B cell (primary cell): ENCODE data around the gene TMC2. TPM values are rescaled to one million over a fixed set of nuclear protein-coding genes. Genes with fewer than 3 reads are reported as not detected.

ENCODE experiments used
- ATAC-seq: fragments of 200-7000 bp; cut with Tn5 transposase; one replicate; pipeline ENCODE4 v1.10.0; 2021; ENCODE audit warnings: low read depth, mild to moderate bottlenecking, moderate number of reproducible peaks, moderate library complexity
- CTCF ChIA-PET: fragments of 350-600 bp; sonication (Branson Sonifier 250); formaldehyde crosslinking; loops from one replicate; lab custom pipeline; 2021; ENCODE audit warnings: antibody characterized with exemption, inconsistent platforms; lab: Charles Lee
- POLR2A ChIA-PET: fragments of 350-600 bp; sonication (Branson Sonifier 250); formaldehyde crosslinking; loops from one replicate; lab custom pipeline; 2021; ENCODE audit warnings: antibody characterized with exemption; lab: Charles Lee
- DNase-seq: peaks from one replicate; pipeline ENCODE4 v3.0.0; 2013
- H2AFZ ChIP-seq: 2 replicates; pipeline ENCODE4 v1.6.1; 2012; ENCODE audit warnings: mild to moderate bottlenecking, low read depth, low read length; ENCODE audit not compliant: insufficient read depth, poor library complexity, severe bottlenecking
- H3K27ac ChIP-seq, 2 donors: 1 replicate in 1 of 2; 2 replicates in 1 of 2; pipeline ENCODE4 v1.5.1; 2012 to 2013; ENCODE audit warnings: low read length in 2 of 2, mild to moderate bottlenecking in 2 of 2, moderate library complexity in 1 of 2
- H3K27me3 ChIP-seq, 4 experiments: fragments of 200-600 bp in 1 of 4; sonication (generic) in 1 of 4; replicated peaks in 1 of 4; 1 replicate in 2 of 4; 2 replicates in 2 of 4; pipeline versions ENCODE4 v1.6.1 to v1.7.0; 2013 to 2016; ENCODE audit warnings: low read length in 3 of 4, mild to moderate bottlenecking in 2 of 4, mixed read lengths in 1 of 4, moderate library complexity in 1 of 4; ENCODE audit not compliant: insufficient read depth in 4 of 4, control insufficient read depth in 3 of 4; ENCODE audit errors: control extremely low read depth in 1 of 4
- H3K36me3 ChIP-seq, 2 experiments: replicated peaks in 1 of 2; 1 replicate in 1 of 2; 2 replicates in 1 of 2; pipeline versions ENCODE4 v1.6.1 to v1.7.1; 2013; ENCODE audit warnings: low read length in 1 of 2; ENCODE audit not compliant: insufficient read depth in 2 of 2, control insufficient read depth in 1 of 2; ENCODE audit errors: control extremely low read depth in 1 of 2, extremely low read depth in 1 of 2
- H3K4me1 ChIP-seq, 2 donors: fragments of 200-600 bp in 1 of 2; sonication (generic) in 1 of 2; 1 replicate in 1 of 2; 2 replicates in 1 of 2; pipeline versions ENCODE4 v1.5.1 to v1.6.1; 2013 to 2017; ENCODE audit warnings: low read length in 2 of 2; ENCODE audit not compliant: control insufficient read depth in 2 of 2, insufficient read depth in 2 of 2
- H3K4me2 ChIP-seq: replicated peaks from 2 replicates; pipeline ENCODE3; 2012; ENCODE audit warnings: mild to moderate bottlenecking, low read depth, low read length; ENCODE audit not compliant: poor library complexity, severe bottlenecking
- H3K4me3 ChIP-seq, 5 experiments: fragments of 200-600 bp in 1 of 5; sonication (generic) in 1 of 5; 1 replicate in 3 of 5; 2 replicates in 2 of 5; pipeline versions ENCODE4 v1.5.1 to v1.7.0; 2011 to 2016; ENCODE audit warnings: low read length in 4 of 5, mild to moderate bottlenecking in 4 of 5, low read depth in 2 of 5, control low read depth in 1 of 5, moderate library complexity in 1 of 5; ENCODE audit not compliant: insufficient read depth in 1 of 5; ENCODE audit errors: control extremely low read depth in 1 of 5, extremely low read depth in 1 of 5
- H3K79me2 ChIP-seq: fragments of 200-600 bp; sonication (generic); one replicate; pipeline ENCODE4 v1.6.0; 2016; ENCODE audit warnings: low read length; ENCODE audit not compliant: control insufficient read depth, insufficient read depth
- H3K9ac ChIP-seq: fragments of 200-600 bp; sonication (generic); 2 replicates; pipeline ENCODE4 v1.6.1; 2017; ENCODE audit warnings: mild to moderate bottlenecking, low read length, moderate library complexity
- H3K9me3 ChIP-seq, 3 donors: one replicate each; pipeline versions ENCODE4 v1.6.1 to v1.7.1; 2013; ENCODE audit warnings: low read length in 2 of 3; ENCODE audit not compliant: control insufficient read depth in 2 of 3, insufficient read depth in 1 of 3; ENCODE audit errors: control extremely low read depth in 1 of 3
- H4K20me1 ChIP-seq: 2 replicates; pipeline ENCODE4 v1.6.0; 2012; ENCODE audit warnings: mild to moderate bottlenecking, low read length; ENCODE audit not compliant: insufficient read depth, control insufficient read depth, poor library complexity, severe bottlenecking
- H3K27ac Mint-ChIP-seq: one replicate; pipeline ENCODE4 v1.8.0; 2021; ENCODE audit warnings: mixed read lengths
- H3K27me3 Mint-ChIP-seq: one replicate; pipeline ENCODE4 v1.8.0; 2021; ENCODE audit warnings: mixed read lengths
- H3K4me1 Mint-ChIP-seq: one replicate; pipeline ENCODE4 v1.8.0; 2021; ENCODE audit warnings: mixed read lengths
- H3K4me3 Mint-ChIP-seq: one replicate; pipeline ENCODE4 v1.8.0; 2021; ENCODE audit warnings: mixed read lengths
- H3K9me3 Mint-ChIP-seq: one replicate; pipeline ENCODE4 v1.8.0; 2022; ENCODE audit warnings: mixed read lengths; ENCODE audit not compliant: insufficient read depth
- EZH2 ChIP-seq: IDR thresholded peaks from 2 replicates; pipeline ENCODE4 v1.6.1; 2012; ENCODE audit warnings: borderline replicate concordance, low read depth, mild to moderate bottlenecking, moderate library complexity, low read length; ENCODE audit not compliant: insufficient read depth, poor library complexity, severe bottlenecking
- WGBS: methylation state at CpG from one replicate; pipeline ENCODE4 v1.1.5; 2013; ENCODE audit warnings: missing lambda C conversion rate; ENCODE audit not compliant: insufficient coverage; 5-methylcytosine and 5-hydroxymethylcytosine counted together
- intact Hi-C: fragments of 100-400 bp; cut with micrococcal nuclease; formaldehyde crosslinking; loops from one replicate; pipeline ENCODE4 v1.10.0; 2022
- polyA plus RNA-seq: library from polyadenylated mRNA; depleted of rRNA; stranded (reverse); fragments of >200 nt; gene quantifications from 2 replicates; pipeline ENCODE4 v1.2.3, GENCODE V29; 2012
- total RNA-seq, 2 donors: library from RNA; stranded (reverse); fragments of 120-200 nt in 1 of 2; gene quantifications; 1 replicate in 1 of 2; 2 replicates in 1 of 2; pipeline versions ENCODE4 v1.2.3 to v1.2.4, GENCODE V29; 2013 to 2022
- TF ChIP-seq, protein P1 (sequence below): fragments of 200-600 bp; IDR thresholded peaks from one replicate; pipeline ENCODE4 v1.8.0; 2022; ENCODE audit warnings: antibody characterized with exemption, mild to moderate bottlenecking

The TMC2 gene
- total and polyA plus RNA-seq, 2 donors (not counting 1 experiment from before 2014, with no cell fraction given), result not detected

- Histone ChIP-seq H3K4me3 (peak within 1 kb of the TSS; percentile 71 to 96 (median 80)), H3K4me2 (peak within 1 kb of the TSS; percentile 96), H3K79me2 (peaks cover 13% of the 10 kb centered on the region), H3K4me1 (peaks cover 13 to 14% of the 10 kb centered on the region in 2 donors), H3K9ac (peak within 1 kb of the TSS; percentile 79), H3K27ac (peak within 1 kb of the TSS; percentile 88 to 98), H3K9me3 (no peaks in the 10 kb centered on the region), H2AFZ (peak within 1 kb of the TSS; percentile 90), H3K27me3 (peaks cover 0 to 6% (median 0%) of the 10 kb centered on the region in 4 experiments), H3K36me3 (peaks cover 0 to 30% of the 10 kb centered on the region in 2 experiments), H4K20me1 (peaks cover 8% of the 10 kb centered on the region)
- POLR2A ChIA-PET, result interaction anchor here (1.1 to 3.8 kb wide), 3 partner anchors 11 to 194 kb away, joined by 3 to 57 read pairs (median 6); partner anchors contain the start of genes EBF4, NOP56 and SNRPB
- H3K4me1 Mint-ChIP-seq, result peaks cover 20% of the 10 kb centered on the region
- TF ChIP-seq, protein P1, sequence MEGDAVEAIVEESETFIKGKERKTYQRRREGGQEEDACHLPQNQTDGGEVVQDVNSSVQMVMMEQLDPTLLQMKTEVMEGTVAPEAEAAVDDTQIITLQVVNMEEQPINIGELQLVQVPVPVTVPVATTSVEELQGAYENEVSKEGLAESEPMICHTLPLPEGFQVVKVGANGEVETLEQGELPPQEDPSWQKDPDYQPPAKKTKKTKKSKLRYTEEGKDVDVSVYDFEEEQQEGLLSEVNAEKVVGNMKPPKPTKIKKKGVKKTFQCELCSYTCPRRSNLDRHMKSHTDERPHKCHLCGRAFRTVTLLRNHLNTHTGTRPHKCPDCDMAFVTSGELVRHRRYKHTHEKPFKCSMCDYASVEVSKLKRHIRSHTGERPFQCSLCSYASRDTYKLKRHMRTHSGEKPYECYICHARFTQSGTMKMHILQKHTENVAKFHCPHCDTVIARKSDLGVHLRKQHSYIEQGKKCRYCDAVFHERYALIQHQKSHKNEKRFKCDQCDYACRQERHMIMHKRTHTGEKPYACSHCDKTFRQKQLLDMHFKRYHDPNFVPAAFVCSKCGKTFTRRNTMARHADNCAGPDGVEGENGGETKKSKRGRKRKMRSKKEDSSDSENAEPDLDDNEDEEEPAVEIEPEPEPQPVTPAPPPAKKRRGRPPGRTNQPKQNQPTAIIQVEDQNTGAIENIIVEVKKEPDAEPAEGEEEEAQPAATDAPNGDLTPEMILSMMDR, result no peak
- no peak for TF ChIP-seq EZH2
- peak within 1 kb of the TSS; percentile 92 for H3K4me3 Mint-ChIP-seq
- intact Hi-C loops, result loop anchor here (1.0 kb wide), 2 partner anchors 12 to 29 kb away; partner anchors contain the start of gene NOP56
- CTCF ChIA-PET, result interaction anchor here (0.6 to 3.4 kb wide), 4 partner anchors 9 to 215 kb away, joined by 3 to 22 read pairs (median 3); partner anchors contain the start of gene NOP56
- H3K27me3 Mint-ChIP-seq, result peaks cover 12% of the 10 kb centered on the region
- H3K9me3 Mint-ChIP-seq, result no peaks in the 10 kb centered on the region
- ATAC-seq (peak; percentile 95), DNase-seq (peak; percentile 92)
- WGBS, result 9% methylated on average over 44 of the region's 49 CpGs
- H3K27ac Mint-ChIP-seq, result peak within 1 kb of the TSS; percentile 98
These were observed 127.7 kb downstream of the TMC2 start, which contains the start of gene IDH3B for GRCh38 chr20:2663887-2664719. Gene IDH3B, minus strand, starts transcription at chr20:2664216. Its CDS starts 28 bp downstream, at chr20:2664188.

DNA sequence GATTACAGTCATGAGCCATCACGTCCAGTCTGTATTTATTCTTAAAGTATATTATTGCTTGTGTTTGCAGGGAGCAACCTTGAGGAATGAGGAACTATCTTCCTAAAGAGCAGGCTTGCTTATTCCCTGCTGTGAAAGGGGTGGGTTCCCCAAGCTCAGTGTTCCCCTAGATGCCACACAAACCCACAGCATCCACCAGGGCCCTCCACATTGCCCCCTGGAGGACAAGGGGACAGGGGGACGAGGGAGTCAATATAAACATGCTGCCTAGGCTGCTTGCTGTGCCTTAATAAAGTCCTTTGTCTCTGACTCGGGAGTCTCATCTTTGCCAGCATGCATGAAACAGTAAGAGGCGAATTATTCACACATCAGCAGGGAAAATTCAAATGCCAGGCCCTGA lies 135.6 kb downstream of the TMC2 start:
- no peak overlapping the region for H3K4me3 ChIP-seq
- no peak for TF ChIP-seq EZH2
- TF ChIP-seq, protein P1, result no peak
- Mint-ChIP-seq H3K4me3 (no peak overlapping the region), H3K4me1 (no peaks in the 10 kb centered on the region), H3K9me3 (no peaks in the 10 kb centered on the region), H3K27me3 (peaks cover 19% of the 10 kb centered on the region), H3K27ac (no peak overlapping the region)
- no peak overlapping the region for H2AFZ ChIP-seq
- 33% methylated on average over 3 of the region's 4 CpGs for WGBS
- peaks cover 0 to 23% (median 2%) of the 10 kb centered on the region in 4 experiments for H3K27me3 ChIP-seq
- no peak overlapping the region for H3K27ac ChIP-seq
- intact Hi-C loops, result no loop called here
- H3K9ac ChIP-seq, result no peak overlapping the region
- H3K9me3 ChIP-seq, result no peaks in the 10 kb centered on the region
- POLR2A ChIA-PET, result no interaction called here
- DNase-seq, result no peak
- H3K36me3 ChIP-seq, result no peaks in the 10 kb centered on the region
- no peaks in the 10 kb centered on the region for H4K20me1 ChIP-seq
- no peak overlapping the region for H3K4me2 ChIP-seq
- ATAC-seq, result no peak
- no peaks in the 10 kb centered on the region for H3K4me1 ChIP-seq
- no peaks in the 10 kb centered on the region for H3K79me2 ChIP-seq
- CTCF ChIA-PET, result no interaction called here
